Ishikawa (cell line): Measurements from ENCODE around the gene AP1M2.

Source experiments
- EP300 ChIP-seq: IDR thresholded peaks from 2 replicates; pipeline ENCODE4 v1.6.1; 2012; ENCODE audit warnings: borderline replicate concordance
- RAD21 ChIP-seq: IDR thresholded peaks from 2 replicates; pipeline ENCODE4 v1.6.1; 2012; ENCODE audit warnings: low read depth
- TAF1 ChIP-seq: IDR thresholded peaks from 2 replicates; pipeline ENCODE4 v1.6.1; 2012; ENCODE audit warnings: low read depth, mild to moderate bottlenecking
- YY1 ChIP-seq: IDR thresholded peaks from 2 replicates; pipeline ENCODE4 v1.6.1; 2012; ENCODE audit warnings: low read depth
- TF ChIP-seq, protein P1 (sequence below): IDR thresholded peaks from 2 replicates; pipeline ENCODE4 v1.6.1; 2012

GRCh38 chr19:10566658-10567410 lies 20.3 kb downstream of the AP1M2 start:
- TF ChIP-seq EP300 (no peak), TAF1 (no peak), RAD21 (no peak), YY1 (no peak)
- TF ChIP-seq, protein P1, sequence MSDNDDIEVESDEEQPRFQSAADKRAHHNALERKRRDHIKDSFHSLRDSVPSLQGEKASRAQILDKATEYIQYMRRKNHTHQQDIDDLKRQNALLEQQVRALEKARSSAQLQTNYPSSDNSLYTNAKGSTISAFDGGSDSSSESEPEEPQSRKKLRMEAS, result no peak
